ENCODE measurements around the gene ATP1A2. TPM values are rescaled to one million over a fixed set of nuclear protein-coding genes. Genes with fewer than 3 reads are reported as not detected.

Gene ATP1A2
- total and polyA plus RNA-seq, 4 donors = 0.09 to 1.5 (median 0.29) TPM

GRCh38 chr1:160186729-160187128 is 71.2 kb downstream of the ATP1A2 start:
- DNase-seq (ENCODE audit: low spot score) = no peak
- no peaks in the 10 kb centered on the region for H3K36me3 ChIP-seq (ENCODE audit: control insufficient read depth in 4 of 4, insufficient read depth in 3 of 4, low read depth in 1 of 4, low read length in 3 of 4)
- no peaks in the 10 kb centered on the region for H3K4me1 ChIP-seq (ENCODE audit: control insufficient read depth in 4 of 4, insufficient read depth in 4 of 4, low read length in 3 of 4)
- H3K4me3 ChIP-seq (ENCODE audit: low read depth in 1 of 3, low read length in 3 of 3) = no peak overlapping the region
- H3K27me3 ChIP-seq (ENCODE audit: control insufficient read depth in 4 of 4, insufficient read depth in 4 of 4, low read length in 3 of 4) = no peaks in the 10 kb centered on the region
- TF ChIP-seq HNF4G (IDR thresholded peaks at IDR 0.05) (no peak), RXRA (IDR thresholded peaks at IDR 0.05) (no peak), HNF4A (conservative IDR thresholded peaks at IDR 0.05) (no peak), ZBTB33 (IDR thresholded peaks at IDR 0.05) (no peak), GABPA (IDR thresholded peaks at IDR 0.05 in 1 of 2, conservative IDR thresholded peaks at IDR 0.05 in 1 of 2) (no peak), JUND (IDR thresholded peaks at IDR 0.05) (no peak), RAD21 (IDR thresholded peaks at IDR 0.05) (no peak), EGR1 (IDR thresholded peaks at IDR 0.05; ENCODE audit: low read depth in 2 of 2) (no peak), TAF1 (conservative IDR thresholded peaks at IDR 0.05) (no peak)
- TF ChIP-seq, protein P1, sequence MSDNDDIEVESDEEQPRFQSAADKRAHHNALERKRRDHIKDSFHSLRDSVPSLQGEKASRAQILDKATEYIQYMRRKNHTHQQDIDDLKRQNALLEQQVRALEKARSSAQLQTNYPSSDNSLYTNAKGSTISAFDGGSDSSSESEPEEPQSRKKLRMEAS (IDR thresholded peaks at IDR 0.05) = no peak
- TF ChIP-seq, protein P2, sequence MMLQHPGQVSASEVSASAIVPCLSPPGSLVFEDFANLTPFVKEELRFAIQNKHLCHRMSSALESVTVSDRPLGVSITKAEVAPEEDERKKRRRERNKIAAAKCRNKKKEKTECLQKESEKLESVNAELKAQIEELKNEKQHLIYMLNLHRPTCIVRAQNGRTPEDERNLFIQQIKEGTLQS (IDR thresholded peaks at IDR 0.05) = no peak
- 80% methylated on average over 2 of the region's 2 CpGs for WGBS
- H3K27ac ChIP-seq (ENCODE audit: low read depth in 1 of 2, low read length in 2 of 2) = no peak overlapping the region
- H3K9ac ChIP-seq (ENCODE audit: low read depth in 1 of 2, low read length in 2 of 2) = no peak overlapping the region
- H3K9me3 ChIP-seq (ENCODE audit: control insufficient read depth in 4 of 4, low read length in 3 of 4) = no peaks in the 10 kb centered on the region

GRCh38 chr1:160187407-160187806 is 71.8 kb downstream of the ATP1A2 start:
- no peaks in the 10 kb centered on the region for H3K36me3 ChIP-seq (ENCODE audit: control insufficient read depth in 4 of 4, insufficient read depth in 3 of 4, low read depth in 1 of 4, low read length in 3 of 4)
- 74% methylated on average over 7 of the region's 7 CpGs for WGBS
- DNase-seq (ENCODE audit: low spot score) = no peak
- no peaks in the 10 kb centered on the region for H3K4me1 ChIP-seq (ENCODE audit: control insufficient read depth in 4 of 4, insufficient read depth in 4 of 4, low read length in 3 of 4)
- no peak overlapping the region for H3K27ac ChIP-seq (ENCODE audit: low read depth in 1 of 2, low read length in 2 of 2)
- no peak overlapping the region for H3K9ac ChIP-seq (ENCODE audit: low read depth in 1 of 2, low read length in 2 of 2)
- no peaks in the 10 kb centered on the region for H3K27me3 ChIP-seq (ENCODE audit: control insufficient read depth in 4 of 4, insufficient read depth in 4 of 4, low read length in 3 of 4)
- H3K9me3 ChIP-seq (ENCODE audit: control insufficient read depth in 4 of 4, low read length in 3 of 4) = no peaks in the 10 kb centered on the region
- no peak for TF ChIP-seq SP1 (IDR thresholded peaks at IDR 0.05)
- TF ChIP-seq, protein P3, sequence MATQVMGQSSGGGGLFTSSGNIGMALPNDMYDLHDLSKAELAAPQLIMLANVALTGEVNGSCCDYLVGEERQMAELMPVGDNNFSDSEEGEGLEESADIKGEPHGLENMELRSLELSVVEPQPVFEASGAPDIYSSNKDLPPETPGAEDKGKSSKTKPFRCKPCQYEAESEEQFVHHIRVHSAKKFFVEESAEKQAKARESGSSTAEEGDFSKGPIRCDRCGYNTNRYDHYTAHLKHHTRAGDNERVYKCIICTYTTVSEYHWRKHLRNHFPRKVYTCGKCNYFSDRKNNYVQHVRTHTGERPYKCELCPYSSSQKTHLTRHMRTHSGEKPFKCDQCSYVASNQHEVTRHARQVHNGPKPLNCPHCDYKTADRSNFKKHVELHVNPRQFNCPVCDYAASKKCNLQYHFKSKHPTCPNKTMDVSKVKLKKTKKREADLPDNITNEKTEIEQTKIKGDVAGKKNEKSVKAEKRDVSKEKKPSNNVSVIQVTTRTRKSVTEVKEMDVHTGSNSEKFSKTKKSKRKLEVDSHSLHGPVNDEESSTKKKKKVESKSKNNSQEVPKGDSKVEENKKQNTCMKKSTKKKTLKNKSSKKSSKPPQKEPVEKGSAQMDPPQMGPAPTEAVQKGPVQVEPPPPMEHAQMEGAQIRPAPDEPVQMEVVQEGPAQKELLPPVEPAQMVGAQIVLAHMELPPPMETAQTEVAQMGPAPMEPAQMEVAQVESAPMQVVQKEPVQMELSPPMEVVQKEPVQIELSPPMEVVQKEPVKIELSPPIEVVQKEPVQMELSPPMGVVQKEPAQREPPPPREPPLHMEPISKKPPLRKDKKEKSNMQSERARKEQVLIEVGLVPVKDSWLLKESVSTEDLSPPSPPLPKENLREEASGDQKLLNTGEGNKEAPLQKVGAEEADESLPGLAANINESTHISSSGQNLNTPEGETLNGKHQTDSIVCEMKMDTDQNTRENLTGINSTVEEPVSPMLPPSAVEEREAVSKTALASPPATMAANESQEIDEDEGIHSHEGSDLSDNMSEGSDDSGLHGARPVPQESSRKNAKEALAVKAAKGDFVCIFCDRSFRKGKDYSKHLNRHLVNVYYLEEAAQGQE (IDR thresholded peaks at IDR 0.05) = no peak
- no peak for TF ChIP-seq RAD21 (IDR thresholded peaks at IDR 0.05)
- no peak for TF ChIP-seq FOXA1 (IDR thresholded peaks at IDR 0.05)
- no peak for TF ChIP-seq HNF4G (IDR thresholded peaks at IDR 0.05)
- no peak for TF ChIP-seq EGR1 (IDR thresholded peaks at IDR 0.05; ENCODE audit: low read depth in 2 of 2)
- TF ChIP-seq, protein P1 (IDR thresholded peaks at IDR 0.05) = no peak
- TF ChIP-seq ZBTB33 (IDR thresholded peaks at IDR 0.05) = no peak
- no peak for TF ChIP-seq GABPA (IDR thresholded peaks at IDR 0.05 in 1 of 2, conservative IDR thresholded peaks at IDR 0.05 in 1 of 2)
- TF ChIP-seq RXRA (IDR thresholded peaks at IDR 0.05) = no peak
- TF ChIP-seq YY1 (IDR thresholded peaks at IDR 0.05) = no peak
- no peak for TF ChIP-seq JUND (IDR thresholded peaks at IDR 0.05)
- H3K4me3 ChIP-seq (ENCODE audit: low read depth in 1 of 3, low read length in 3 of 3) = no peak overlapping the region
